ENCODE data around the gene KRTAP20-4.

The KRTAP20-4 gene

GRCh38 chr21:30668776-30669175, 48.3 kb downstream of the KRTAP20-4 start:
- H3K27me3 ChIP-seq (replicated peaks), result no peaks in the 10 kb centered on the region
- no peak for DNase-seq
- no peak overlapping the region for H3K4me3 ChIP-seq (ENCODE audit: low read depth, low read length)
- in situ Hi-C loops (cut with HindIII; ENCODE audit: low pct_ligation_motif_present, low sequenced_read_pairs), result no loop called here
- no peaks in the 10 kb centered on the region for H3K36me3 ChIP-seq (replicated peaks)
- TF ChIP-seq CTCF (IDR thresholded peaks at IDR 0.05; ENCODE audit: low read depth, low read length, missing control alignments), result no peak
- no peak overlapping the region for H3K27ac ChIP-seq
